ENCODE data around the gene ADCY1.

The ADCY1 gene

GRCh38 chr7:45626441-45627430, 52.6 kb downstream of the ADCY1 start:
- no peak for DNase-seq

DNA sequence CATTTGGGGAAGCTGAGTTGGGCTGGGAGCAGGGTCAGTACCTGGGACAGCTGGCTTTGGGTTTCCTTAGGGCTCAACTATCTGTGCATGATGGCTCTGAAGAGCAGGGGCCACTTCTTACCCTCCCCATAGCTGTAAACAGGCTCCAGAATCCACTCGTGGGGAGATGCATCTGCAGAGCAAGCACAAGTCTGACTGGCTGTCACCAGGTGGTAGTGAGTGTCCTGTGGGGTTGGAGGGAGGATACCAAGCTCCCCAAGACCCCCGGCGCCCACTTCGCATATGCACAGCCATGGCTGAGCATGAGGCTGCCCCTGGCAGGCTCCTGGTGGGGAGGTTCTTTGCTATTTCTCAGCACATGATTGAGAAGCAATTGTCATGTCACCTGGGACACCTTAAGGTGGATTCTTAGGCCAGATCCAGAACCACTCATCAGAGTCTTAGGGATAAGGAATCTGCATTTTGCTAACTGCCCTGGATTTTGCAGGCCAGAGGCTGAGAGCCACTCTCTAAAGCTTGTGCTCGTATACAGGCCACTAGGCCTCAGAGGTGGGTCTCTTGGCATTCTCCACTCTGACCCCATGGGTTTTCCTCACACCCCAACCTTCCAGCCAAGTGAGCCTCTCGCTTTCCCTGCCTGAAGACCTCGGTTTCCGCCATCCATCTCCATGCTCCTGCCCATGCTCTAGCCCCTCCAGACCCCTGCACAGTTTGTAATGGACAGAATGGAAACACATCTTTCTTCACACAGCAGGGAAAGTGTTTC, 53.7 kb downstream of the ADCY1 start:
- no peak for DNase-seq

GRCh38 chr7:45631569-45631968, 57.4 kb downstream of the ADCY1 start:
- DNase-seq = no peak

- no peak for DNase-seq
Observed at GRCh38 chr7:45636733-45637132, 62.6 kb downstream of the ADCY1 start.

DNA sequence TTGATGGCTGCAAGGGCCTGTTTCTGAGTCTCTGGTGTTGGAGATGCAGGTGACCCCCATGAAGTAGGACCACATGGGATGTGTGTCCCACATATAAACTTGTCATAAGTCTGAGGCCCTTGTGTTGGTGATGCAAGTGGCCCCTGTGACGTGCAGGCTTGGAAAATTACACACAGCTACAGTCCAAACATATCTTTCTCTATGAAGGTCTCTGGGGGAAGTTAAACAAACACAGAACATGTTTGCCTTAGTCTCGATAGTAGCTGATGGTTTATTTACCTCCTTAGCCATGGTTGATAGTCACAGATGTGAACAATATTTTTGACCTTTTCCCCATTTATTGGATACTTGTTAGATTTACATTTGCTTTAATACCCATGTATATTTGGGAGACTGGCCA, 64.7 kb downstream of the ADCY1 start:
- no peak for DNase-seq

GRCh38 chr7:45642044-45642443, 67.9 kb downstream of the ADCY1 start:
- DNase-seq = no peak

DNA sequence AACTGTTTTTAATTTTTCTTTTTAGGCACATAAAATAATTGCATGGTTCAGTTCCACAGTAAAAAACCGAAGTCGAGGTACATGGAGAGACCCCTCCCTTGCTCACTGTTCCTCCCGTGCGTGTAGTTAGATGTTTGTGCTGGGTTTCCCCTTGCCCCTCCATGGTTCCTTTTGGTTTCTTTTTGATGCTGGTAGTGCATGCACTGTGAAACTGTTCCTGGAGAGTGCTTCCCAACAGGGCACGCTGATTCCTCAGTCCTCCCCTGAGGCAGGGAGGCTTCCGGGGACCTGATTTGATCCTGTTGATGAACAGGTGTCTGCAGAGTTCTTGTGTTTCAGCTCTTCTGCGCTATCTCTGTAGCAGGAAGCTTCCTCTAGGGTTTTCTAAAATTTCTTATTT, 69.5 kb downstream of the ADCY1 start:
- no peak for DNase-seq

DNA sequence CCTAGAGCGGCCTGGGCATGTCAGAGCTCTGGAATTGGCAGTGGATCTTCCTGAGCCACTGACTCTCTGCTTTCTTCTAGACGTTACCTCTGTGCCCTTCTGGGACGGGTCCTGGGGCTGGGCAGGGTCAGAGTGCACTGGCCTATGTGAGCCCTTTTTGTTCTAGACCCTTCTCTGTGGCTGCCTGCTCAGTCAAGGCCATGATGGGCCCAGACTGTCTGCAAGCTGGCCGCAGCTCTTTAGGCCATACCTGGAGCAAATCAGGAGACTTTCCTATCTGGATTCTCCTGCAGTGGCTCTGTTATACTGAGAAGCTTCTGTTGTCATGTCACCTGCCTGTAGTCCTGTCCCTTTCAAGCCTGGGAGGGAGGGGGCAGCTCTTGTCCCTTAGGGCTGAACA, 70.1 kb downstream of the ADCY1 start:
- DNase-seq = no peak

- DNase-seq = no peak
Observed at GRCh38 chr7:45645141-45645969, 71.2 kb downstream of the ADCY1 start.

- DNase-seq = no peak
Observed at GRCh38 chr7:45646207-45646821, 72.1 kb downstream of the ADCY1 start.

GRCh38 chr7:45646996-45647825, 73.0 kb downstream of the ADCY1 start:
- DNase-seq = no peak

- no peak for DNase-seq
Observed at GRCh38 chr7:45647967-45648670, 74.0 kb downstream of the ADCY1 start.

GRCh38 chr7:45648671-45648995, 74.5 kb downstream of the ADCY1 start:
- no peak for DNase-seq

GRCh38 chr7:45649560-45650346, 75.6 kb downstream of the ADCY1 start:
- no peak for DNase-seq

DNA sequence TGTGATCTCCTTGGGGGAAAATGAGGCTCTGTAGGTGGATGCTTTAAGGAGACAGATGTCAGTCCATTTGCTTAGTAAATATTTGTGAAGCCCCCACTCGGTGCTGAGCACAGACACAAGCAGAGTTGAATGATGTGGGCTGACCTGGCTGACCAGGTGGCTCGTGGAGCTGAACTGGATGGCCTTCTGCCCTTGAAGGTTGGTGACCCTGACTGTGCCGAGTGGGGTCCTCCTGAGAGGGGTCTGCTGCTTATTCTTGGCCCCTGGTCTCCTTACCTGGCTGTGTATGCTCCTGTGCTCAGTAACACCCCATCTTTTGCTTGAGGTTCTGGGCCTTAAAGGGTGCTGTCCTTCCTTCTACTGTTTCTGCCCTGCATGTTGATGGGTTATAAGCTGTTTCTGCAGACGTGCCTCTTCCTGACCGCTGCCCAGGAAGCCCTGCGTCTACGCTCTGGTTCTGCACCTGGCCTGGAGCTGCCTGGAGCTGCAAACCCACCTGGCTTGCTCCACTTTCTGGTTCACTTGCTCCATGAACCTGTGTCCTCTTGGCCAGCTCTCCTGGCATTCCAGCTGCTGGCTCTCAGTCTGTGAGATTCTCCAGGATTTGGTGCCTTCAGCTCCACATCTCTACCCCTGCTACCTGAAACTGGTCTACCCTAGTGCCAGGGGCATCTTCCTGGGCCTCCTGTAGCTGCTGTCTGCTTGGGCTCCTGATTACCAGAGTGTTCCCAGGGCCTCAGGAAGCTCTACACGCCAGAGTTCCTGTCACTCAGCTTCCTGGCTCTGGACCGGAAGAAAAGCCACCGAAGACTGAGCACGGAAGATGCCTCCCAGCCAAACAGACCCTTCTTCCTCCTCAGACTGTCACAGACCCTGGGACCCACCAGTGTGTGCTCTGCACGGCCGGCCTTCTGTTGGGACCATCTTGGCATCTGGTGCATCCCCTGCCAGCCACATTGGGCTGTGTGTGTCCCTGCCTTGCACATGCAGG, 76.5 kb downstream of the ADCY1 start:
- DNase-seq = no peak

DNA sequence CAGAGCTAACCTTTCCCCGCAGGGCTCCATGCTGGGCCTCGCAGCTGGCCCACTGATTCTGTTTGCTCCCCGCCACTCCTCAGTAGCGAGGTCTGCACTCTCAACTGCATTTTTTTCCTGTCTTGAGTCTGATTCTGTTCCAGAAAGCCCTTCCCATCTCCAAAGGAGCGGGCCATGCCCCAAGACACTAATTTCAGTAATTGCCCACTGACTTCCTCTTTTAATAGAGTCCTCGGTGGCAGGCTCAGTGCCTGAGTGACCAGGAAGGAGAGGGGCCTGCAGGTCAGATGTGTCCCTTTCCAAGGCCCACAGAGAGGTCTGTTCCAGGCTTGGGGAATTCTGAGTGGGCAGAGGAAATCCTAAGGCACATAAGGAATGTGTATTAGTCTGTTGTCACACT, 77.4 kb downstream of the ADCY1 start:
- no peak for DNase-seq

DNA sequence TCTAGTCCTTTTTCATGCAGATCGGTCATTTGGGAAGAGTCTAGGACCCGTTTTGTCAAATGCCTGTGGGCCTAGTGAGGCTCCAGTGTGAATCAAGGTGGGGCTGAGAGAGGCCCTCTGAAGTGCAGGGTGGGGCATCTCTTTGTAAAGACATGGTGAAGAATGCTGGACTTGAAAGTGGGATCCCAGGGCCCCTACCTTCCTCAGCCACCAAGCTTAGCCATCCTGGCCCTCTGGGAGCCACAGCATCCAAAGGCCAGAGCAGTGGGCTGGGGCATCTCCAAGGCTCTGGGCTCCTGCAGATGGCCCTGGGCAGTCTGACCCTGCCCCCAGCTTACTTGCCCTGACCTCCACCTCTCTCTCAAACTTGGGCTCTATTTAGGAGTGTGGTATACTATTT, 78.5 kb downstream of the ADCY1 start:
- no peak for DNase-seq

DNA sequence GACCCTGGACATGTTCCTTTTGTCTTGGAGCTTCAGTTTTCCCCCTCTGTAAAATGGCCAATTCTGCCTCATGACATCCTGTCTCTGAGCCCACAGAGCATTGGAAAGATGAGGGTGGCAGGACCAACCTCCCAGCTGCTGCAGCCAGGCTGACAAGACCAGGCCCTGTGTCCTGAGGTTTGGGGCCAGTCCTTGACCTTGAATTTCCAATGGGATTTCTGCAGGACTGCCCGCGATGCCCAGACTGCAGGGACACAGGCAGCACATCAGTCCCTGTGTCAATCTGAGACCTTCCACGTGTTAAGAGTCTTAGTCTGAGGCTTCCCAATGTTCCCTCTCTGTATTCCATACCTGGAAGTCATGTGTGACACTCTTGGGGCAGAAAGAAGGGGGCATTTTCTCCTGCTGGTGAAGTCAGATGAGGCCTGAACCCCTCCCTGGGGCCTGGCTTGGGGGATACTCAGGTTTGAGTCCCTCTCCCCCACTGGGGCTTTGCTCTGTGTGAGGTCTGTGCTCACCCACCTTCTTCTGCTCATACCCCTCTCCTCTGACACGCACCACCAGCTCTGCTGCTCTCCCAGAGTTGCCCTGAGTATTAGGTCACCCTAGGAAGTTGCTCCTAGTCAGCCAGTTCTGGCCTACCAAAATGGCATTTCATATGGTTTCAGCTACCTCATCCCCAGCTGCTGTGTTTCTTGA, 79.2 kb downstream of the ADCY1 start:
- DNase-seq = no peak

Measured in activated gamma-delta T cell (primary cell).